ENCODE results near the gene IGSF21. TPM values are rescaled to one million over a fixed set of nuclear protein-coding genes. Genes with fewer than 3 reads are reported as not detected.

Gene IGSF21
- total and polyA plus RNA-seq, 2 donors (not counting 3 experiments of a cell fraction or from before 2014, with no cell fraction given), result not detected

GRCh38 chr1:18422954-18423353 is 315.4 kb downstream of the IGSF21 start:
- TF ChIP-seq FOS (IDR thresholded peaks at IDR 0.05; ENCODE audit: borderline replicate concordance, insufficient read depth, low read length), result no peak
- Histone ChIP-seq H2AFZ (ENCODE audit: low read depth, low read length) (no peak overlapping the region), H3K79me2 (ENCODE audit: control insufficient read depth, insufficient read depth, low read length) (no peaks in the 10 kb centered on the region), H3K36me3 (ENCODE audit: control insufficient read depth in 2 of 2, extremely low read depth in 1 of 2, insufficient read depth in 2 of 2, low read length in 2 of 2) (no peaks in the 10 kb centered on the region), H3K27me3 (ENCODE audit: control insufficient read depth in 2 of 2, insufficient read depth in 2 of 2, low read length in 2 of 2) (no peaks in the 10 kb centered on the region), H3K4me3 (replicated peaks in 1 of 3; ENCODE audit: insufficient read depth in 1 of 3, low read depth in 1 of 3, low read length in 3 of 3) (no peak overlapping the region), H3K27ac (ENCODE audit: insufficient read depth, low read depth, low read length) (no peak overlapping the region), H3K4me2 (ENCODE audit: insufficient read depth, low read length) (no peak overlapping the region), H4K20me1 (replicated peaks; ENCODE audit: control insufficient read depth, extremely low read depth, insufficient read depth, low read length) (no peaks in the 10 kb centered on the region), H3K9me1 (replicated peaks; ENCODE audit: control insufficient read depth, extremely low read depth, insufficient read depth, low read length) (no peaks in the 10 kb centered on the region), H3K9ac (replicated peaks; ENCODE audit: extremely low read depth, insufficient read depth, low read length) (no peak overlapping the region), H3K4me1 (ENCODE audit: control insufficient read depth, extremely low read depth, insufficient read depth, low read length) (no peaks in the 10 kb centered on the region), H3K9me3 (replicated peaks; ENCODE audit: control insufficient read depth, insufficient read depth, low read length) (no peaks in the 10 kb centered on the region)
- BruUV-seq (replicated peaks), result no TSS peak
- intact Hi-C loops (cut with micrococcal nuclease) (no loop called here), dilution Hi-C loops (cut with MboI; ENCODE audit: extremely low pct_ligation_motif_present, low sequenced_read_pairs) (no loop called here)
- ChIA-PET CTCF (no interaction called here), POLR2A (no interaction called here)
- no peak for FAIRE-seq
- DNase-seq (ENCODE audit: low read depth, low spot score), result no peak

DNA sequence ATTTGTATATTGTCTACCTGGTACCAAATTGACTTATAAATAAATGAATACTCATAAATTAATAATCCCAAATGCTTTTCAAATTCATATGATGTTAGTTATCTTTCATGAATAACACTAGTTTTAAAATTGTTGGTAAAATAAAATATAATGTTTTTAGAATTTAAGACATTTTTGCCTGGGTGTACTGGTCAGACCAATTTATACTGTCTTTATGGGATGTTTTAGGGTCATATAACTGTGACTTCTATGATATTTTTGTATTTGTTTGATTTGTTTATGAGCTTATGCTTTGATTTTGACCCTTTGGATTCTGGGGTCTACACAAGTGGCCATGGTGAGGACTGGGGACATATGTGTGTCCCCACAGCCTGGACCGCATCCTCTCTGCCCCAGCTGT is 319.0 kb downstream of the IGSF21 start:
- H3K4me3 ChIP-seq (replicated peaks in 1 of 3; ENCODE audit: insufficient read depth in 1 of 3, low read depth in 1 of 3, low read length in 3 of 3), result no peak overlapping the region
- no peak for DNase-seq (ENCODE audit: low read depth, low spot score)
- POLR2A ChIA-PET, result no interaction called here
- TF ChIP-seq, protein P1, sequence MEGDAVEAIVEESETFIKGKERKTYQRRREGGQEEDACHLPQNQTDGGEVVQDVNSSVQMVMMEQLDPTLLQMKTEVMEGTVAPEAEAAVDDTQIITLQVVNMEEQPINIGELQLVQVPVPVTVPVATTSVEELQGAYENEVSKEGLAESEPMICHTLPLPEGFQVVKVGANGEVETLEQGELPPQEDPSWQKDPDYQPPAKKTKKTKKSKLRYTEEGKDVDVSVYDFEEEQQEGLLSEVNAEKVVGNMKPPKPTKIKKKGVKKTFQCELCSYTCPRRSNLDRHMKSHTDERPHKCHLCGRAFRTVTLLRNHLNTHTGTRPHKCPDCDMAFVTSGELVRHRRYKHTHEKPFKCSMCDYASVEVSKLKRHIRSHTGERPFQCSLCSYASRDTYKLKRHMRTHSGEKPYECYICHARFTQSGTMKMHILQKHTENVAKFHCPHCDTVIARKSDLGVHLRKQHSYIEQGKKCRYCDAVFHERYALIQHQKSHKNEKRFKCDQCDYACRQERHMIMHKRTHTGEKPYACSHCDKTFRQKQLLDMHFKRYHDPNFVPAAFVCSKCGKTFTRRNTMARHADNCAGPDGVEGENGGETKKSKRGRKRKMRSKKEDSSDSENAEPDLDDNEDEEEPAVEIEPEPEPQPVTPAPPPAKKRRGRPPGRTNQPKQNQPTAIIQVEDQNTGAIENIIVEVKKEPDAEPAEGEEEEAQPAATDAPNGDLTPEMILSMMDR (IDR thresholded peaks at IDR 0.05; ENCODE audit: extremely low read depth in 1 of 2, insufficient read depth in 1 of 2, low read depth in 1 of 2, low read length in 2 of 2), result no peak
- TF ChIP-seq MAX (IDR thresholded peaks at IDR 0.05; ENCODE audit: insufficient read depth, insufficient read length), result no peak
- no peak for TF ChIP-seq EZH2 (IDR thresholded peaks at IDR 0.05; ENCODE audit: borderline replicate concordance, low read depth, low read length, severe bottlenecking)
- no peak for TF ChIP-seq GATA2 (IDR thresholded peaks at IDR 0.05; ENCODE audit: insufficient read depth, insufficient read length, low read depth, low read length)
- TF ChIP-seq POLR2AphosphoS5 (IDR thresholded peaks at IDR 0.05; ENCODE audit: insufficient read depth, low read depth, low read length), result no peak
- TF ChIP-seq MYC (IDR thresholded peaks at IDR 0.05; ENCODE audit: low read depth, low read length), result no peak
- no peak for TF ChIP-seq JUN (IDR thresholded peaks at IDR 0.05; ENCODE audit: borderline replicate concordance, insufficient read depth, insufficient read length, low read depth)
- TF ChIP-seq POLR2A (IDR thresholded peaks at IDR 0.05; ENCODE audit: low read depth, low read length), result no peak
- no peak for TF ChIP-seq FOS (IDR thresholded peaks at IDR 0.05; ENCODE audit: borderline replicate concordance, insufficient read depth, low read length)
- no peaks in the 10 kb centered on the region for H3K27me3 ChIP-seq (ENCODE audit: control insufficient read depth in 2 of 2, insufficient read depth in 2 of 2, low read length in 2 of 2)
- no TSS peak for BruUV-seq (replicated peaks)
- intact Hi-C loops (cut with micrococcal nuclease) (no loop called here), dilution Hi-C loops (cut with MboI; ENCODE audit: extremely low pct_ligation_motif_present, low sequenced_read_pairs) (no loop called here)
- H3K4me1 ChIP-seq (ENCODE audit: control insufficient read depth, extremely low read depth, insufficient read depth, low read length), result no peaks in the 10 kb centered on the region
- H3K79me2 ChIP-seq (ENCODE audit: control insufficient read depth, insufficient read depth, low read length), result no peaks in the 10 kb centered on the region
- no peaks in the 10 kb centered on the region for H3K36me3 ChIP-seq (ENCODE audit: control insufficient read depth in 2 of 2, extremely low read depth in 1 of 2, insufficient read depth in 2 of 2, low read length in 2 of 2)
- H3K9ac ChIP-seq (replicated peaks; ENCODE audit: extremely low read depth, insufficient read depth, low read length), result no peak overlapping the region
- no peak for FAIRE-seq
- no peak overlapping the region for H3K4me2 ChIP-seq (ENCODE audit: insufficient read depth, low read length)
- H4K20me1 ChIP-seq (replicated peaks; ENCODE audit: control insufficient read depth, extremely low read depth, insufficient read depth, low read length), result no peaks in the 10 kb centered on the region
- no peak overlapping the region for H3K27ac ChIP-seq (ENCODE audit: insufficient read depth, low read depth, low read length)
- no peaks in the 10 kb centered on the region for H3K9me3 ChIP-seq (replicated peaks; ENCODE audit: control insufficient read depth, insufficient read depth, low read length)
- CTCF ChIA-PET, result no interaction called here
- no peaks in the 10 kb centered on the region for H3K9me1 ChIP-seq (replicated peaks; ENCODE audit: control insufficient read depth, extremely low read depth, insufficient read depth, low read length)
- H2AFZ ChIP-seq (ENCODE audit: low read depth, low read length), result no peak overlapping the region
